Endothelial cell (in vitro differentiated cells): ENCODE data around the gene STAG1. TPM values are rescaled to one million over a fixed set of nuclear protein-coding genes. Genes with fewer than 3 reads are reported as not detected.
"Not testable (repeated sequence)": the region's sequence is repeated elsewhere in the genome, so short reads cannot be mapped to it uniquely, and the experiment has no call there.

ENCODE experiments used
- DNase-seq: peaks from one replicate; pipeline ENCODE4 v3.0.0; 2021; ENCODE audit warnings: low spot score
- H3K27ac Mint-ChIP-seq: one replicate; pipeline ENCODE4 v1.8.0; 2021; ENCODE audit warnings: mixed read lengths, inconsistent platforms; ENCODE audit not compliant: unreplicated experiment
- H3K27me3 Mint-ChIP-seq: one replicate; pipeline ENCODE4 v1.8.0; 2021; ENCODE audit warnings: mild to moderate bottlenecking, moderate library complexity, mixed read lengths, inconsistent platforms; ENCODE audit not compliant: unreplicated experiment
- H3K36me3 Mint-ChIP-seq: one replicate; pipeline ENCODE4 v1.8.0; 2021; ENCODE audit warnings: mild to moderate bottlenecking, low read depth, mixed read lengths, inconsistent platforms; ENCODE audit not compliant: unreplicated experiment
- H3K4me1 Mint-ChIP-seq: one replicate; pipeline ENCODE4 v1.8.0; 2021; ENCODE audit warnings: mild to moderate bottlenecking, mixed read lengths, inconsistent platforms; ENCODE audit not compliant: unreplicated experiment
- H3K4me3 Mint-ChIP-seq: one replicate; pipeline ENCODE4 v1.8.0; 2021; ENCODE audit warnings: mild to moderate bottlenecking, mixed read lengths, inconsistent platforms; ENCODE audit not compliant: unreplicated experiment
- H3K9me3 Mint-ChIP-seq: one replicate; pipeline ENCODE4 v1.8.0; 2021; ENCODE audit warnings: mixed read lengths, inconsistent platforms; ENCODE audit not compliant: unreplicated experiment
- total RNA-seq: library from RNA; stranded (reverse); fragmentation: NEBNext Ultra II Directional; extraction: Animal tissue kit (Norgen Biotek cat#: 25700); gene quantifications from one replicate; pipeline ENCODE4 v1.2.1, GENCODE V29; 2021; ENCODE audit not compliant: unreplicated experiment
- TF ChIP-seq, protein P1 (sequence below): fragments of 200-600 bp; sonication (generic); IDR thresholded peaks from one replicate; pipeline ENCODE4 v1.5.0; 2021; ENCODE audit warnings: antibody characterized with exemption; ENCODE audit not compliant: unreplicated experiment

Gene STAG1
- total RNA-seq, 1 donor from 2014 or later = 30.0 TPM

DNA sequence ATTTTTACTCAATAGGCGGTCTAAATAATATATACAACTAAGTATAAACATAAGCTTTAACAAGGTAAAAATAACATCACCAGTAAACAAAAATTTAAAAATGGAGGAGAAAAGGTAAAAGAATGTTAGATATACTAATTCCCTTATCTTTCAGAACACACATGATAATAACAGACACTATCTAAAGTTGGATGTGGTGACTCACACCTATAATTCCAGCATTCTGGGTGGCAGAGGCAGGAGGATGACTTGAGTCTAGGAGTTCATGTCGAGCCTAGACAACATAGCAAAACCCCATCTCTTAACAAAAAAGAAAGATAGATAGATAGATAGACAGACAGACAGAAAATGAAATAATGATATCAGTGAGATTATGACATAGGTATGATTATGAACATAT lies 85.1 kb downstream of the STAG1 start:
- TF ChIP-seq, protein P1, sequence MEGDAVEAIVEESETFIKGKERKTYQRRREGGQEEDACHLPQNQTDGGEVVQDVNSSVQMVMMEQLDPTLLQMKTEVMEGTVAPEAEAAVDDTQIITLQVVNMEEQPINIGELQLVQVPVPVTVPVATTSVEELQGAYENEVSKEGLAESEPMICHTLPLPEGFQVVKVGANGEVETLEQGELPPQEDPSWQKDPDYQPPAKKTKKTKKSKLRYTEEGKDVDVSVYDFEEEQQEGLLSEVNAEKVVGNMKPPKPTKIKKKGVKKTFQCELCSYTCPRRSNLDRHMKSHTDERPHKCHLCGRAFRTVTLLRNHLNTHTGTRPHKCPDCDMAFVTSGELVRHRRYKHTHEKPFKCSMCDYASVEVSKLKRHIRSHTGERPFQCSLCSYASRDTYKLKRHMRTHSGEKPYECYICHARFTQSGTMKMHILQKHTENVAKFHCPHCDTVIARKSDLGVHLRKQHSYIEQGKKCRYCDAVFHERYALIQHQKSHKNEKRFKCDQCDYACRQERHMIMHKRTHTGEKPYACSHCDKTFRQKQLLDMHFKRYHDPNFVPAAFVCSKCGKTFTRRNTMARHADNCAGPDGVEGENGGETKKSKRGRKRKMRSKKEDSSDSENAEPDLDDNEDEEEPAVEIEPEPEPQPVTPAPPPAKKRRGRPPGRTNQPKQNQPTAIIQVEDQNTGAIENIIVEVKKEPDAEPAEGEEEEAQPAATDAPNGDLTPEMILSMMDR = no peak
- H3K27ac Mint-ChIP-seq = no peak overlapping the region
- no peaks in the 10 kb centered on the region for H3K27me3 Mint-ChIP-seq
- H3K4me1 Mint-ChIP-seq = no peaks in the 10 kb centered on the region
- H3K9me3 Mint-ChIP-seq = no peaks in the 10 kb centered on the region
- no peaks in the 10 kb centered on the region for H3K36me3 Mint-ChIP-seq
- no peak for DNase-seq
- no peak overlapping the region for H3K4me3 Mint-ChIP-seq

DNA sequence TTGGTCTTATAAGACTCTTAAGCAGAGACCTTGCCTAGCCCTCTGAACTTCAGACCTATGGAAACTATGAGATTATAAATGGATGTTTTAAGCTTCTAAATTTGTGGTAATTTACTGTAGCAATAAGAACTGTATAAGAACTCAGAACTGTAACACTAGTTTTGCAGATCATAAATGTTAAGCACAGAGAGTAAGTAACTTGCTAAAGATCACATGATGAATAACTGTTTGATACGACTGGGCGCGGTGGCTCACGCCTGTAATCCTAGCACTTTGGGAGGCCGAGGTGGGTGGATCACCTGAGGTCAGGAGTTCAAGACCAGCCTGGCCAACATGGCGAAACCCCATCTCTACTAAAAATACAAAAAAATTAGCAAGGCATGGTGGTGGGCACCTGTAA lies 85.9 kb downstream of the STAG1 start:
- not testable (repeated sequence) for DNase-seq, H3K36me3 Mint-ChIP-seq, H3K9me3 Mint-ChIP-seq, H3K27me3 Mint-ChIP-seq, H3K4me3 Mint-ChIP-seq, H3K27ac Mint-ChIP-seq, H3K4me1 Mint-ChIP-seq

GRCh38 chr3:136664771-136665170 lies 87.4 kb downstream of the STAG1 start:
- no peaks in the 10 kb centered on the region for H3K9me3 Mint-ChIP-seq
- H3K27ac Mint-ChIP-seq = peak overlapping the region; percentile 17

DNA sequence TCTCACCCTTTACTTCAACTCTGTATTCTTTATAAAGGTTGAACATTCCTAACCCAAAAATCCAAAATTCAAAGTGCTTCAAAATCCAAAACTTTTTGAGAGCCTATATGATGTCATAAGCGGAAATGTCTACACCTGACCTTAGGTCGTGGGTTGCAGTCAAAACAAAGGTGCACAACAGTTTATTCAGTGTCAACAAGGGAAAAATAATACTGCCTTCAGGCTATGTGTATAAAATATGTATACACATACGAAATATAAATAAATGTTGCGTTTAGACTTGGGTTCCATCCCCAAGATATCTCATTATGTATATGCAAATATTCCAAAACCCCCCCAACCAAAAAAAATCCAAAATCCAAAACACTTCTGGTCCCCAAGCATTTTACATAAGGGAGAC lies 90.9 kb downstream of the STAG1 start:
- Mint-ChIP-seq H3K4me3 (no peak overlapping the region), H3K27me3 (no peaks in the 10 kb centered on the region), H3K4me1 (no peaks in the 10 kb centered on the region), H3K36me3 (no peaks in the 10 kb centered on the region), H3K9me3 (no peaks in the 10 kb centered on the region), H3K27ac (no peak overlapping the region)
- TF ChIP-seq, protein P1 = no peak
- DNase-seq = no peak

More at GRCh38 chr3:136664771-136665170, 87.4 kb downstream of the STAG1 start:
- no peak overlapping the region for H3K4me3 Mint-ChIP-seq
- no peaks in the 10 kb centered on the region for H3K27me3 Mint-ChIP-seq
- no peaks in the 10 kb centered on the region for H3K36me3 Mint-ChIP-seq
- DNase-seq = no peak
- TF ChIP-seq, protein P1 = no peak
- no peaks in the 10 kb centered on the region for H3K4me1 Mint-ChIP-seq

- TF ChIP-seq, protein P1 = no peak
- H3K9me3 Mint-ChIP-seq = no peaks in the 10 kb centered on the region
- H3K36me3 Mint-ChIP-seq = peaks cover 5% of the 10 kb centered on the region
- DNase-seq = no peak
- no peaks in the 10 kb centered on the region for H3K4me1 Mint-ChIP-seq
- H3K4me3 Mint-ChIP-seq = no peak overlapping the region
- peak overlapping the region; percentile 49 for H3K27ac Mint-ChIP-seq
- H3K27me3 Mint-ChIP-seq = no peaks in the 10 kb centered on the region
Measured at GRCh38 chr3:136658946-136659682, 93.1 kb downstream of the STAG1 start.
